ENCODE results near the gene COL5A1. TPM values are rescaled to one million over a fixed set of nuclear protein-coding genes. Genes with fewer than 3 reads are reported as not detected.

COL5A1 gene
- polyA plus RNA-seq, 1 donor (not counting 4 experiments of a cell fraction or from before 2014, with no cell fraction given), result 3.1 TPM

- Histone ChIP-seq H3K9ac (ENCODE audit: control insufficient read depth, extremely low read depth, insufficient read depth, low read length) (no peak overlapping the region), H3K36me3 (ENCODE audit: control insufficient read depth in 2 of 2, extremely low read depth in 1 of 2, insufficient read depth in 2 of 2, low read length in 2 of 2) (no peaks in the 10 kb centered on the region), H3K4me3 (ENCODE audit: control insufficient read depth in 2 of 3, extremely low read depth in 1 of 3, insufficient read depth in 2 of 3, low read depth in 1 of 3, low read length in 3 of 3) (no peak overlapping the region), H3K27me3 (ENCODE audit: control insufficient read depth, extremely low read depth, insufficient read depth, low read length) (peaks cover 4% of the 10 kb centered on the region), H2AFZ (ENCODE audit: control insufficient read depth, low read length) (no peak overlapping the region), H3K9me1 (ENCODE audit: control insufficient read depth, extremely low read depth, insufficient read depth, low read length) (no peaks in the 10 kb centered on the region), H3K27ac (ENCODE audit: control insufficient read depth, insufficient read depth, low read length) (no peak overlapping the region), H3K4me2 (ENCODE audit: control insufficient read depth, extremely low read depth, insufficient read depth, low read depth, low read length) (no peak overlapping the region), H4K20me1 (ENCODE audit: control insufficient read depth, extremely low read depth, insufficient read depth, low read length) (no peaks in the 10 kb centered on the region), H3K9me3 (ENCODE audit: control insufficient read depth, low read depth, low read length) (no peaks in the 10 kb centered on the region), H3K4me1 (ENCODE audit: control insufficient read depth, extremely low read depth, insufficient read depth, low read length) (no peaks in the 10 kb centered on the region), H3K79me2 (ENCODE audit: control insufficient read depth, insufficient read depth, low read length) (no peaks in the 10 kb centered on the region)
- dilution Hi-C loops (cut with MboI; ENCODE audit: extremely low pct_ligation_motif_present, low sequenced_read_pairs), result no loop called here
- FAIRE-seq (no peak), DNase-seq (ENCODE audit: low read depth, low spot score) (no peak)
- TF ChIP-seq EZH2 (IDR thresholded peaks at IDR 0.05; ENCODE audit: low read length), result no peak
- TF ChIP-seq CTCF (optimal IDR thresholded peaks at IDR 0.05 in 1 of 3, IDR thresholded peaks at IDR 0.05 in 1 of 3, conservative IDR thresholded peaks at IDR 0.05 in 1 of 3; ENCODE audit: extremely low read depth in 1 of 3, insufficient read depth in 2 of 3, low read length in 3 of 3), result no peak
Observed at GRCh38 chr9:134631881-134632280, 9.7 kb upstream of the COL5A1 start.

- Histone ChIP-seq H3K4me2 (ENCODE audit: control insufficient read depth, extremely low read depth, insufficient read depth, low read depth, low read length) (no peak overlapping the region), H3K79me2 (ENCODE audit: control insufficient read depth, insufficient read depth, low read length) (no peaks in the 10 kb centered on the region), H3K27me3 (ENCODE audit: control insufficient read depth, extremely low read depth, insufficient read depth, low read length) (peaks cover 1% of the 10 kb centered on the region), H3K27ac (ENCODE audit: control insufficient read depth, insufficient read depth, low read length) (no peak overlapping the region), H3K4me1 (ENCODE audit: control insufficient read depth, extremely low read depth, insufficient read depth, low read length) (no peaks in the 10 kb centered on the region), H3K4me3 (ENCODE audit: control insufficient read depth in 2 of 3, extremely low read depth in 1 of 3, insufficient read depth in 2 of 3, low read depth in 1 of 3, low read length in 3 of 3) (no peak overlapping the region), H3K36me3 (ENCODE audit: control insufficient read depth in 2 of 2, extremely low read depth in 1 of 2, insufficient read depth in 2 of 2, low read length in 2 of 2) (no peaks in the 10 kb centered on the region), H4K20me1 (ENCODE audit: control insufficient read depth, extremely low read depth, insufficient read depth, low read length) (no peaks in the 10 kb centered on the region), H3K9ac (ENCODE audit: control insufficient read depth, extremely low read depth, insufficient read depth, low read length) (no peak overlapping the region), H2AFZ (ENCODE audit: control insufficient read depth, low read length) (no peak overlapping the region), H3K9me1 (ENCODE audit: control insufficient read depth, extremely low read depth, insufficient read depth, low read length) (no peaks in the 10 kb centered on the region), H3K9me3 (ENCODE audit: control insufficient read depth, low read depth, low read length) (no peaks in the 10 kb centered on the region)
- DNase-seq (ENCODE audit: low read depth, low spot score), result no peak
- no peak for TF ChIP-seq EZH2 (IDR thresholded peaks at IDR 0.05; ENCODE audit: low read length)
- no peak for TF ChIP-seq CTCF (optimal IDR thresholded peaks at IDR 0.05 in 1 of 3, IDR thresholded peaks at IDR 0.05 in 1 of 3, conservative IDR thresholded peaks at IDR 0.05 in 1 of 3; ENCODE audit: extremely low read depth in 1 of 3, insufficient read depth in 2 of 3, low read length in 3 of 3)
- dilution Hi-C loops (cut with MboI; ENCODE audit: extremely low pct_ligation_motif_present, low sequenced_read_pairs), result no loop called here
- FAIRE-seq, result no peak
Observed at GRCh38 chr9:134632329-134632728, 9.3 kb upstream of the COL5A1 start.
